Thoracic aorta (tissue), 2 donors: ENCODE data around the gene RAET1G. TPM values are rescaled to one million over a fixed set of nuclear protein-coding genes. Genes with fewer than 3 reads are reported as not detected.

Experiments used
- ATAC-seq: fragments of 150-250 bp; one replicate; pipeline ENCODE4 v1.8.0; 2017; ENCODE audit warnings: low read depth; ENCODE audit not compliant: insufficient number of reproducible peaks, low FRiP score
- DNase-seq: peaks from one replicate; pipeline ENCODE4 v3.0.0-alpha.2; 2020; ENCODE audit warnings: low spot score
- H3K27ac ChIP-seq, 2 donors: fragments of 200-600 bp; sonication (generic); 1 replicate in 1 of 2; 2 replicates in 1 of 2; pipeline ENCODE4 v1.5.1; 2016; ENCODE audit warnings: mild to moderate bottlenecking in 2 of 2, moderate library complexity in 2 of 2
- H3K27me3 ChIP-seq: fragments of 200-600 bp; sonication (generic); replicated peaks from 2 replicates; pipeline ENCODE4 v1.6.0; 2016; ENCODE audit warnings: mild to moderate bottlenecking; ENCODE audit not compliant: insufficient read depth
- H3K36me3 ChIP-seq: fragments of 200-600 bp; sonication (generic); one replicate; pipeline ENCODE4 v1.5.1; 2016
- H3K4me1 ChIP-seq, 2 donors: fragments of 200-600 bp; sonication (generic); 1 replicate in 1 of 2; 2 replicates in 1 of 2; pipeline versions ENCODE4 v1.5.1 to v1.6.0; 2016; ENCODE audit warnings: low read depth in 2 of 2, mild to moderate bottlenecking in 1 of 2; ENCODE audit not compliant: control insufficient read depth in 1 of 2
- H3K4me3 ChIP-seq: fragments of 200-600 bp; sonication (generic); 2 replicates; pipeline ENCODE4 v1.5.1; 2016; ENCODE audit warnings: mild to moderate bottlenecking
- H3K9me3 ChIP-seq: fragments of 200-600 bp; sonication (generic); 2 replicates; pipeline ENCODE4 v1.5.1; 2016
- total RNA-seq, 2 donors: library from RNA; depleted of rRNA; stranded (reverse); fragments of >200 nt; gene quantifications; one replicate each; pipeline versions ENCODE4 v1.1.0 to v1.2.3, GENCODE V29; 2016
- TF ChIP-seq, protein P1 (sequence below): fragments of 200-600 bp; sonication (generic); IDR thresholded peaks from one replicate; pipeline ENCODE4 v1.5.1; 2019; ENCODE audit warnings: antibody characterized with exemption

The RAET1G gene
- total RNA-seq, 2 donors from 2014 or later, result not detected

- Histone ChIP-seq H3K4me3 (no peak overlapping the region), H3K9me3 (no peaks in the 10 kb centered on the region), H3K36me3 (no peaks in the 10 kb centered on the region), H3K27me3 (no peaks in the 10 kb centered on the region), H3K27ac (no peak overlapping the region), H3K4me1 (peaks cover 9 to 18% of the 10 kb centered on the region in 2 donors)
- TF ChIP-seq, protein P1, sequence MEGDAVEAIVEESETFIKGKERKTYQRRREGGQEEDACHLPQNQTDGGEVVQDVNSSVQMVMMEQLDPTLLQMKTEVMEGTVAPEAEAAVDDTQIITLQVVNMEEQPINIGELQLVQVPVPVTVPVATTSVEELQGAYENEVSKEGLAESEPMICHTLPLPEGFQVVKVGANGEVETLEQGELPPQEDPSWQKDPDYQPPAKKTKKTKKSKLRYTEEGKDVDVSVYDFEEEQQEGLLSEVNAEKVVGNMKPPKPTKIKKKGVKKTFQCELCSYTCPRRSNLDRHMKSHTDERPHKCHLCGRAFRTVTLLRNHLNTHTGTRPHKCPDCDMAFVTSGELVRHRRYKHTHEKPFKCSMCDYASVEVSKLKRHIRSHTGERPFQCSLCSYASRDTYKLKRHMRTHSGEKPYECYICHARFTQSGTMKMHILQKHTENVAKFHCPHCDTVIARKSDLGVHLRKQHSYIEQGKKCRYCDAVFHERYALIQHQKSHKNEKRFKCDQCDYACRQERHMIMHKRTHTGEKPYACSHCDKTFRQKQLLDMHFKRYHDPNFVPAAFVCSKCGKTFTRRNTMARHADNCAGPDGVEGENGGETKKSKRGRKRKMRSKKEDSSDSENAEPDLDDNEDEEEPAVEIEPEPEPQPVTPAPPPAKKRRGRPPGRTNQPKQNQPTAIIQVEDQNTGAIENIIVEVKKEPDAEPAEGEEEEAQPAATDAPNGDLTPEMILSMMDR, result no peak
- no peak for ATAC-seq
- no peak for DNase-seq
These were observed 31.7 kb downstream of the RAET1G start for GRCh38 chr6:149891259-149891658.

- H3K4me1 ChIP-seq, result peaks cover 5 to 12% of the 10 kb centered on the region in 2 donors
- ATAC-seq (no peak), DNase-seq (no peak)
- no peaks in the 10 kb centered on the region for H3K9me3 ChIP-seq
- TF ChIP-seq, protein P1, result no peak
- H3K27ac ChIP-seq, result no peak overlapping the region
- H3K27me3 ChIP-seq, result no peaks in the 10 kb centered on the region
- no peak overlapping the region for H3K4me3 ChIP-seq
- H3K36me3 ChIP-seq, result no peaks in the 10 kb centered on the region
These were observed 32.3 kb downstream of the RAET1G start for GRCh38 chr6:149890629-149891045.

DNA sequence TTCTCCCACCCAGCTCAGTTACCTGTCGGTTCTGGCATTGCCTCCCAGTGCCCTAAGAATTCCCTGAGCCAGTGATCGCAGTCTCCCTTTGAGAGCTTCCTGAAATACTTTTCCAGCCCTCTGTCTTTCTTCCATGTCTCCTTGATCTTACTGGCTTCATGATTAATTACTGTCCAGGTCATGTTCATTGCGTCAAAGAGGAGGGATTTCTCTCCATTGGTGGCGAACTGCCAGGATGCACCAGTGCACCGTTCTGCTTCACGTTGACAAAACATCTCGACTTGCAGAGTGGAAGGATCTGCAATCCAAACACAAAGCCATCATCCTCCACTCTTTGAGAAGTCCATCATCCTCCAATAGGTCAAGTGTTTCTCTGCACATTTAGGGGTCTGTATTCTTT is 33.6 kb downstream of the RAET1G start:
- H3K9me3 ChIP-seq, result no peaks in the 10 kb centered on the region
- TF ChIP-seq, protein P1, result no peak
- H3K27ac ChIP-seq, result no peak overlapping the region
- H3K4me1 ChIP-seq, result peaks cover 0 to 3% of the 10 kb centered on the region in 2 donors
- no peak overlapping the region for H3K4me3 ChIP-seq
- ATAC-seq, result no peak
- H3K27me3 ChIP-seq, result no peaks in the 10 kb centered on the region
- DNase-seq, result no peak
- no peaks in the 10 kb centered on the region for H3K36me3 ChIP-seq

DNA sequence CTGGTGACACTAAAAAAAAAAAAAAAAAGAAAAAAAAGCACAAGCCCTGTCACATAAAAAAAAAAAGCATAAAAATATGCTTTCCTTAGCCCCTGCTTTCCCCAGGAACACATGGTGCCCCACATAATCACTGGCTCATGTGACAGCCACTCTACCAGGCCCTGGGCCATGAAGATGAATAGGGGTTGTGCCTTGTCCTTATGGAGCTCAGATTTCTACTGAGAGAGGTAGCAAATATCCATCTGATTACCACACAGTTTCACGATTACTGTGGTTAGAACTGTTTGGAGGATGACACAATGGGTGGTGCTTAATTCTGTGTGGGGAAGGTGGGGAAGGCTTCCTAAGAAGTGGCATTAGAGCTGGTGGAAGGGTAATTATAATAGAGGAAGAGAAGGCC is 34.3 kb downstream of the RAET1G start:
- no peak for DNase-seq
- no peak overlapping the region for H3K27ac ChIP-seq
- H3K4me3 ChIP-seq, result no peak overlapping the region
- ATAC-seq, result no peak
- H3K9me3 ChIP-seq, result no peaks in the 10 kb centered on the region
- no peaks in the 10 kb centered on the region for H3K36me3 ChIP-seq
- TF ChIP-seq, protein P1, result no peak
- no peaks in the 10 kb centered on the region for H3K27me3 ChIP-seq
- H3K4me1 ChIP-seq, result peaks cover 0 to 10% of the 10 kb centered on the region in 2 donors

DNA sequence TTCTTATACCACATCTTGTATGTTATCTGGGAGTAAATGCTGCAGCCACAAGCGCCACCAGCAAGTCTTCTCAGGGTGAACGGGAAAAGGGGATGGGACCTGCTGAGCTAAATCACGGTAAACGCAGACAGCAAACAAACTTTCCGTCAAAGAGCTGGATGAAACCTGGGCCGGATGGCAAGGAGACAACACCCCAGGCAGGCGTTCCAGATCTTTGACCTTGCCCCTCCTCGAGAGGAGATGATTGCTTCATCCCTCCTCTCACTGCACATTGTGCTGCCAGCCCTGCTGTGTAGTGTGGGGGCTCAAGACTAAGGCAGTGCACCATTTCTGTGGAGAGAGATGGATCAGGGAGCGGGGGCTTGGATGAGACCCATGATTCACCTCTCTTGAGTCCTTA is 34.8 kb downstream of the RAET1G start:
- ATAC-seq, result no peak
- TF ChIP-seq, protein P1, result no peak

More for the DNA sequence above, 34.8 kb downstream of the RAET1G start:
- Histone ChIP-seq H3K4me3 (no peak overlapping the region), H3K4me1 (peaks cover 0 to 10% of the 10 kb centered on the region in 2 donors), H3K9me3 (no peaks in the 10 kb centered on the region), H3K36me3 (no peaks in the 10 kb centered on the region), H3K27ac (no peak overlapping the region), H3K27me3 (no peaks in the 10 kb centered on the region)
- DNase-seq, result no peak
